Brain microvascular endothelial cell (primary cell): ENCODE results near the gene NEK7.

Source experiments
- DNase-seq: peaks from one replicate; pipeline ENCODE4 v3.0.0-alpha.2; 2020
- H3K27ac ChIP-seq: fragments of 250-450 bp; sonication (Bioruptor Pico); 2 replicates; pipeline ENCODE4 v1.5.1; 2020; ENCODE audit warnings: mild to moderate bottlenecking, moderate library complexity
- H3K27me3 ChIP-seq: fragments of 250-450 bp; sonication (Bioruptor Pico); replicated peaks from 2 replicates; pipeline ENCODE4 v1.5.1; 2020; ENCODE audit warnings: mild to moderate bottlenecking
- H3K36me3 ChIP-seq: fragments of 250-450 bp; sonication (Bioruptor Pico); replicated peaks from 2 replicates; pipeline ENCODE4 v1.5.1; 2020; ENCODE audit warnings: mild to moderate bottlenecking
- H3K4me3 ChIP-seq: 2 replicates; pipeline ENCODE4 v1.5.1; 2011; ENCODE audit warnings: low read depth, mild to moderate bottlenecking, control low read depth, low read length, moderate library complexity
- CTCF ChIP-seq: IDR thresholded peaks from 2 replicates; pipeline ENCODE4 v1.5.1; 2011; ENCODE audit warnings: low read depth, mild to moderate bottlenecking, moderate library complexity, low read length, control low read depth, inconsistent platforms; ENCODE audit errors: missing control alignments
- in situ Hi-C: cut with HindIII; loops from 2 replicates; pipeline ENCODE4 v1.10.0; 2017; ENCODE audit warnings: low sequenced_read_pairs, low pct_ligation_motif_present

Gene NEK7

DNA sequence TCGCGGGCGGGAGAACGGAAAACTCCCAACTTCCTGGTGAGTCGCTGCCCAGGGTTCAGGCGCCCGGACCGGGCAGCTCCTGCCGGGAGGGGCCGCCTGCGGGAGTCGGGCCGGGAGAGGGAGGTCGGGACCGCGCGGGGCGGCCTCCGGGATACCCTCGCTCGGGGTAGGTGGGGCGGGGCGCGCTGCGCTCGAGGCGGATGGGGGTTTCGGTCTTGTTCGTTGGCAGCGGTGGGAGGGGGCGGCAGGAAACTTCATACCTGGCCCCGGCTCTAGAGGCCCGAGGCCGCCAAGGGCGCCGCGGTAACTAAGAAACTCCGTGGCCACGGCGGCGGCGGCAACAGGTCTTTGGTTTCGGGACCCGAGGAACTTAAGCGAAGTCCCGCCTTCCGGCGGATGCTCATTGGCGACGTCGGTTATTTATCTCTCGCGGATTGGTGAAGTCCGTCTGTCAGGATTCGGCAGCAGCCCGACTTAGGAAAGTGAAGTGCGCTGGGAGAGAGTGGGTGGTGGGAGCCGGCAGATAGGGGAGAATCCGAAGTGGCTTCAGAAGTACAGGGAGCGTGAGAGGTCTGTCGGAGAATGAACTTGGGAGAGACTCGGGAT, 546 bp downstream of the NEK7 start:
- in situ Hi-C loops = no loop called here
- Histone ChIP-seq H3K27me3 (no peaks in the 10 kb centered on the region), H3K27ac (peak overlapping the region; percentile 81), H3K36me3 (peaks cover 2% of the 10 kb centered on the region), H3K4me3 (peak overlapping the region; percentile 80)
- peak; percentile 91 for DNase-seq
- TF ChIP-seq CTCF = no peak

DNA sequence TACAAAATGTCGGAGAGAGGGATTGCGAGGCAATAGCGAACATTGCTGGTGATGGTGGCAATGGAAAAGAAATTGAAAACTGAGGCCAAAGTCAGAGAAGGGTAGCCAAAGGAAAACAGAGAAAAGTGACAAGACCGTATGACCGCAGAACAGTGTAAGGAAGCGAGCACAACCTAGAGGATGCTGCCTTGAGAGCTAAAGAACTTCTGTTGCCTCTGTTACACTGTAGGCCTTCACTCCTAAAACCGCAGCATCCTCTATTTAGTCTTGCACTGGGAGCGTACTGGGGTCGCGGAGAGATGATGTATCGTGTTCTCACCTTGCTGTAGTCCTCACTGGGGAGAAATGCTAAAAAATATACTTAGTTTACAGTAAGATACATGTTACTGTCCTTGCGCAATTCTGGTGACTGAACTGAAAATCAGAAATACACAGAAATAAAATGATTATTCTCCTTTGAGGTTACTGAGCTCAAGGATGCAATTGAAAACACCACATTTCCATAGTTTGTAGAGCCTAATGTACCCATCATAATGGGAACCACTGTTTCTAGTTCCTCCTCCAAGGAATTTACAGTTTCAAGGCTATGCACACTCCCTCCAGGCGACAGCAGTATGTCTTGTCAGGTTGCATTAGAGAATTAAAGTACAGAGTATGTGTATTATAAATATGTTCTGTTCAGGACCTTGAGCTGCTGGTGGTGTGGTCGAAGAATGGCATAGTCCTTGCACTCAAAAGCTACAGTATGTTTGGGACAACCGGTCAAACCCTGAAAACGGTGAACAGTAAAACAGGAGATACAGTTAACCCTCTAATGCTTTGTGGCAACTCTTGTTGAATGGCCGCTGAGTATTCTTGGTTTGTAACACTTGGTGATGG, 1.3 kb downstream of the NEK7 start:
- no peaks in the 10 kb centered on the region for H3K27me3 ChIP-seq
- H3K27ac ChIP-seq = peak overlapping the region; percentile 81
- H3K4me3 ChIP-seq = peak overlapping the region; percentile 80
- peaks cover 2% of the 10 kb centered on the region for H3K36me3 ChIP-seq
- peak; percentile 20 for DNase-seq
- in situ Hi-C loops = no loop called here
- no peak for TF ChIP-seq CTCF

GRCh38 chr1:198158735-198159589, 2.2 kb downstream of the NEK7 start:
- Histone ChIP-seq H3K27me3 (no peaks in the 10 kb centered on the region), H3K27ac (peak overlapping the region; percentile 81), H3K36me3 (peaks cover 2% of the 10 kb centered on the region), H3K4me3 (peak overlapping the region; percentile 80)
- DNase-seq = peak; percentile 85
- no peak for TF ChIP-seq CTCF
- in situ Hi-C loops = no loop called here

DNA sequence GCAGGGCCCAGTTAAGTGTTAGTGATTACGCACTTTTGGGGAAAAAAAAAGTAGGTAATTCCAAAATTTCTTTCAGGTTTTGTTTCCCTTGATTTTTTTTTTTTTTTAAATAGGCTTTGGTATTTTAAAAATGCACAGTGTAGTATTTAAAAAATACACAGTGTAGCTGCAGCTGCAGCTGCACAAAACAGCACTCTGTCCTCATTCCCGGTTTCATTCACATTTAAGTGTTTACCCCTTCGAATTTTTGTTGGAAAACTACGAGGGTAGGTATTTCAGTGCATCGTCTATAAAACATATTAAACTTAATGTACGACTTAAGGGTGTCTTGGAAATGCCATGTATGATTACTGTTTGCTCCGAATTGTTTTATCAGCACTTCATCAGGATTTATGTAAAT, 3.4 kb downstream of the NEK7 start:
- no peak overlapping the region for H3K27ac ChIP-seq
- in situ Hi-C loops = no loop called here
- no peak overlapping the region for H3K4me3 ChIP-seq
- peaks cover 2% of the 10 kb centered on the region for H3K36me3 ChIP-seq
- H3K27me3 ChIP-seq = no peaks in the 10 kb centered on the region
- TF ChIP-seq CTCF = no peak
- no peak for DNase-seq

DNA sequence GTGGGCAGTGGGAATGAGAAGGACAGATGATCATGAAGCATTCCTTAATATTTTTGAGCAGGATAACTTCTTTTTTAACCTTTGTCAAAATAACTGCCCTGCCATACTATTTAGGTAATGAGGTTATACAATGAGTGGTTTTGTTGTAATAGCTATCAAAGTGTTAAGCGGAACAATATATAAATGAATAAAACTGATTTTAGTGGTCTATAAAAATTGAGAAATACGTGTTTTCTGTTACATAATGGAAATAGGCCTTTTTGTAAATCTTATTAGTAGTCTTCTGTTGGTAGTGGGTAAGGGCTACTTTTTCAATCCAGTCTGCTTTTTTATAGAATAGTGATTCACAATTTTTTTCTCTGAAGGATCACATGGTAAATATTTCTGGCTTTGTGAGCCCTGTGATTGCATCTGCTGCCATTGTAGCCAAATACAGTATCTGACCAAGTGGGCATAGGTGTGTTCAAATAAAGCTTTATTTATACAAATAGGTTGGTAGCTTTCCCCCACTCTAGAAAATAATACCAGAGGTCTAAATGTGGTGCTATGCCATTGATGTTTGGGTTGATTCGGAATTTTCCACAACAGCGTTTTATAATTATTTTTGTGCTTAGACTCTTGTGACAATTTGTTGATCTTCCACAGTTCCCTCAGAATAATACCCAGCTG, 4.3 kb downstream of the NEK7 start:
- no peak overlapping the region for H3K27ac ChIP-seq
- no peaks in the 10 kb centered on the region for H3K27me3 ChIP-seq
- H3K4me3 ChIP-seq = no peak overlapping the region
- in situ Hi-C loops = no loop called here
- DNase-seq = no peak
- no peak for TF ChIP-seq CTCF
- H3K36me3 ChIP-seq = peaks cover 2% of the 10 kb centered on the region
